H1 (cell line): ENCODE measurements around the gene XCL1. TPM values are rescaled to one million over a fixed set of nuclear protein-coding genes. Genes with fewer than 3 reads are reported as not detected.

Source experiments
- CTCF ChIA-PET: fragments of 300-600 bp; sonication (Branson Sonifier 250); formaldehyde crosslinking; loops from one replicate; lab custom pipeline; 2021; ENCODE audit not compliant: partially characterized antibody; lab: Charles Lee
- POLR2A ChIA-PET: fragments of 300-600 bp; sonication (Branson Sonifier 250); formaldehyde crosslinking; loops from one replicate; lab custom pipeline; 2021; ENCODE audit warnings: inconsistent platforms; ENCODE audit not compliant: partially characterized antibody; lab: Charles Lee
- DNase-seq, 2 experiments: peaks; one replicate each; pipeline versions ENCODE4 v3.0.0 to v3.0.0-alpha.2; 2010 to 2022; ENCODE audit warnings: low spot score in 2 of 2, low read depth in 1 of 2, mixed read lengths in 1 of 2
- FAIRE-seq: peaks from 2 replicates; lab custom pipeline; 2011; peaks lifted over from hg19 to GRCh38; lab: Jason Lieb, UNC
- H2AFZ ChIP-seq: 2 replicates; pipeline ENCODE4 v1.8.1; 2012; ENCODE audit warnings: low read length, inconsistent platforms
- H2AK5ac ChIP-seq: 2 replicates; pipeline ENCODE4 v1.6.1; 2013; ENCODE audit warnings: low read depth, low read length
- H2BK120ac ChIP-seq: replicated peaks from 2 replicates; pipeline ENCODE3; 2013; ENCODE audit warnings: low read depth, low read length, inconsistent platforms
- H2BK12ac ChIP-seq: 2 replicates; pipeline ENCODE4 v1.6.1; 2013; ENCODE audit warnings: low read depth, low read length
- H2BK15ac ChIP-seq: 2 replicates; pipeline ENCODE4 v1.6.1; 2013; ENCODE audit warnings: low read length
- H2BK20ac ChIP-seq: 2 replicates; pipeline ENCODE4 v1.6.1; 2013; ENCODE audit warnings: low read length
- H2BK5ac ChIP-seq: 2 replicates; pipeline ENCODE4 v1.6.1; 2013; ENCODE audit warnings: low read depth, low read length
- H3K14ac ChIP-seq: 2 replicates; pipeline ENCODE4 v1.6.1; 2013; ENCODE audit warnings: inconsistent platforms; ENCODE audit not compliant: insufficient read length
- H3K18ac ChIP-seq: 2 replicates; pipeline ENCODE4 v1.6.1; 2013; ENCODE audit warnings: low read length; ENCODE audit errors: extremely low read depth
- H3K23ac ChIP-seq: 2 replicates; pipeline ENCODE4 v1.6.1; 2013; ENCODE audit warnings: inconsistent platforms; ENCODE audit not compliant: insufficient read length
- H3K23me2 ChIP-seq: 2 replicates; pipeline ENCODE4 v1.6.1; 2013; ENCODE audit warnings: low read depth, low read length
- H3K27ac ChIP-seq: 2 replicates; pipeline ENCODE4 v1.6.1; 2011; ENCODE audit warnings: low read depth, low read length, inconsistent platforms
- H3K27me3 ChIP-seq, 4 experiments: replicated peaks in 1 of 4; 1 replicate in 1 of 4; 2 replicates in 3 of 4; pipeline versions ENCODE4 v1.6.1 to v1.8.1; 2011 to 2013; ENCODE audit warnings: low read length in 3 of 4, mild to moderate bottlenecking in 3 of 4, inconsistent platforms in 2 of 4, mixed read lengths in 2 of 4, moderate library complexity in 1 of 4; ENCODE audit not compliant: control insufficient read depth in 3 of 4, insufficient read depth in 3 of 4; ENCODE audit errors: extremely low read depth in 1 of 4
- H3K36me3 ChIP-seq, 4 experiments: 2 replicates each; pipeline versions ENCODE4 v1.6.1 to v1.8.1; 2011 to 2013; ENCODE audit warnings: mild to moderate bottlenecking in 4 of 4, low read length in 3 of 4, moderate library complexity in 2 of 4, control low read depth in 1 of 4, inconsistent platforms in 1 of 4; ENCODE audit not compliant: insufficient read depth in 4 of 4, control insufficient read depth in 2 of 4
- H3K4ac ChIP-seq: replicated peaks from 2 replicates; pipeline ENCODE3; 2013; ENCODE audit warnings: low read length, low read depth, mixed read lengths, inconsistent platforms; ENCODE audit not compliant: insufficient read length
- H3K4me1 ChIP-seq, 4 experiments: replicated peaks in 1 of 4; 1 replicate in 1 of 4; 2 replicates in 3 of 4; pipeline versions ENCODE4 v1.6.1 to v1.8.1; 2011 to 2013; ENCODE audit warnings: low read length in 3 of 4, inconsistent platforms in 2 of 4, mixed read lengths in 1 of 4; ENCODE audit not compliant: insufficient read depth in 4 of 4, control insufficient read depth in 3 of 4
- H3K4me2 ChIP-seq, 2 experiments: 2 replicates each; pipeline versions ENCODE4 v1.6.1 to v1.8.1; 2011 to 2013; ENCODE audit warnings: low read depth in 2 of 2, low read length in 2 of 2, control low read depth in 1 of 2, inconsistent platforms in 1 of 2, mild to moderate bottlenecking in 1 of 2; ENCODE audit not compliant: insufficient read depth in 1 of 2
- H3K4me3 ChIP-seq, 4 experiments: fragments of 200-600, 300-600 bp in 1 of 4; sonication (generic), shearing (Covaris generic), sonication (Bioruptor Twin) in 1 of 4; 2 replicates each; pipeline versions ENCODE4 v1.5.1 to v1.8.1; 2011 to 2016; ENCODE audit warnings: low read length in 4 of 4, low read depth in 3 of 4, control low read depth in 2 of 4, inconsistent platforms in 2 of 4, mild to moderate bottlenecking in 2 of 4, mixed read lengths in 1 of 4, moderate library complexity in 1 of 4; ENCODE audit not compliant: insufficient read depth in 2 of 4; ENCODE audit errors: extremely low read depth in 1 of 4
- H3K56ac ChIP-seq: replicated peaks from 2 replicates; pipeline ENCODE3; 2013; ENCODE audit warnings: low read depth, mild to moderate bottlenecking, mixed read lengths, low read length, inconsistent platforms; ENCODE audit not compliant: insufficient read length
- H3K79me1 ChIP-seq: 2 replicates; pipeline ENCODE4 v1.6.1; 2013; ENCODE audit warnings: low read depth, low read length, control low read depth
- H3K79me2 ChIP-seq, 2 experiments: 2 replicates each; pipeline versions ENCODE4 v1.6.1 to v1.8.1; 2012 to 2013; ENCODE audit warnings: low read length in 2 of 2, mild to moderate bottlenecking in 2 of 2, inconsistent platforms in 1 of 2; ENCODE audit not compliant: insufficient read depth in 2 of 2, control insufficient read depth in 1 of 2
- H3K9ac ChIP-seq, 4 experiments: replicated peaks in 1 of 4; 1 replicate in 1 of 4; 2 replicates in 3 of 4; pipeline versions ENCODE4 v1.6.1 to v1.8.1; 2011 to 2013; ENCODE audit warnings: low read depth in 3 of 4, low read length in 3 of 4, control low read depth in 2 of 4, mild to moderate bottlenecking in 2 of 4, moderate library complexity in 2 of 4, inconsistent platforms in 1 of 4; ENCODE audit errors: extremely low read depth in 1 of 4
- H3K9me3 ChIP-seq, 2 experiments: 2 replicates each; pipeline versions ENCODE4 v1.6.1 to v1.8.1; 2012 to 2013; ENCODE audit warnings: mild to moderate bottlenecking in 2 of 2, moderate library complexity in 2 of 2, control low read depth in 1 of 2, inconsistent platforms in 1 of 2, low read depth in 1 of 2, low read length in 1 of 2, mixed read lengths in 1 of 2; ENCODE audit not compliant: insufficient read depth in 2 of 2
- H4K20me1 ChIP-seq, 2 experiments: replicated peaks in 1 of 2; 2 replicates each; pipeline versions ENCODE3 to v1.8.1; 2011 to 2013; ENCODE audit warnings: inconsistent platforms in 2 of 2, low read length in 2 of 2, mild to moderate bottlenecking in 1 of 2; ENCODE audit not compliant: insufficient read depth in 2 of 2, control insufficient read depth in 1 of 2
- H4K5ac ChIP-seq: 2 replicates; pipeline ENCODE4 v1.6.1; 2013; ENCODE audit warnings: low read length, low read depth, mixed read lengths, inconsistent platforms; ENCODE audit not compliant: insufficient read length
- H4K8ac ChIP-seq: 2 replicates; pipeline ENCODE4 v1.8.0; 2013; ENCODE audit warnings: mild to moderate bottlenecking, moderate library complexity, low read length, inconsistent platforms; ENCODE audit not compliant: insufficient read depth; ENCODE audit errors: extremely low read depth
- H4K91ac ChIP-seq: replicated peaks from 2 replicates; pipeline ENCODE3; 2013; ENCODE audit warnings: low read length, mixed read lengths, inconsistent platforms; ENCODE audit not compliant: insufficient read length
- ASH2L ChIP-seq: fragments of 200-600, 300-600 bp; sonication (generic); IDR thresholded peaks from one replicate; pipeline ENCODE4 v1.7.1; 2017; ENCODE audit warnings: low read length
- CBX5 ChIP-seq: fragments of 300-800, 300-1000 bp; sonication (generic); IDR thresholded peaks from 2 replicates; pipeline ENCODE4 v1.7.1; 2016; ENCODE audit warnings: antibody characterized with exemption, low read length, low read depth
- CREB1 ChIP-seq: IDR thresholded peaks from 2 replicates; pipeline ENCODE4 v1.6.1; 2012; ENCODE audit warnings: inconsistent platforms
- JUN ChIP-seq: IDR thresholded peaks from 2 replicates; pipeline ENCODE4 v1.6.1; 2011; ENCODE audit warnings: low read depth, mild to moderate bottlenecking, improper control_type of control experiment, low read length
- KDM1A ChIP-seq: fragments of 200-600, 300-600 bp; sonication (generic); IDR thresholded peaks from 2 replicates; pipeline ENCODE4 v1.7.1; 2016; ENCODE audit warnings: mild to moderate bottlenecking, low read length, borderline replicate concordance
- TBP ChIP-seq: IDR thresholded peaks from 2 replicates; pipeline ENCODE4 v1.6.1; 2011; ENCODE audit warnings: low read depth, low read length, improper control_type of control experiment
- WGBS, 2 experiments: shearing (Covaris generic) in 1 of 2; methylation state at CpG; one replicate each; pipeline versions ENCODE4 v1.1.6 to v1.1.7; 2013 to 2015; ENCODE audit warnings: low lambda C conversion rate in 2 of 2, mixed read lengths in 2 of 2, inconsistent platforms in 1 of 2, low coverage in 1 of 2, missing lambda C conversion rate in 1 of 2; ENCODE audit not compliant: insufficient replicate concordance in 2 of 2, insufficient coverage in 1 of 2, insufficient read length in 1 of 2; ENCODE audit errors: extremely low coverage in 1 of 2, missing lambda C conversion rate in 1 of 2; 5-methylcytosine and 5-hydroxymethylcytosine counted together
- polyA plus RNA-seq, 7 experiments: library from polyadenylated mRNA; depleted of rRNA in 3 of 7; stranded (reverse) in 5 of 7; unstranded in 2 of 7; fragments of >200 nt in 5 of 7; fragments of 200-250 nt in 2 of 7; gene quantifications; 1 replicate in 5 of 7; 2 replicates in 1 of 7; 4 replicates in 1 of 7; pipeline versions ENCODE4 v1.2.1 to v1.2.3, GENCODE V29; 2011 to 2013; ENCODE audit warnings: missing spikeins in 2 of 7, mixed read lengths in 2 of 7
- total RNA-seq: library from RNA; stranded (reverse); fragmentation: NEBNext Ultra II Directional; extraction: Animal tissue kit (Norgen Biotek cat#: 25700); gene quantifications from 2 replicates; pipeline ENCODE4 v1.2.1, GENCODE V29; 2021

The XCL1 gene
- total and polyA plus RNA-seq, 2 of the 8 experiments (the other 6 are each of a cell fraction or from before 2014, with no cell fraction given): 0.39 to 0.63 TPM

DNA sequence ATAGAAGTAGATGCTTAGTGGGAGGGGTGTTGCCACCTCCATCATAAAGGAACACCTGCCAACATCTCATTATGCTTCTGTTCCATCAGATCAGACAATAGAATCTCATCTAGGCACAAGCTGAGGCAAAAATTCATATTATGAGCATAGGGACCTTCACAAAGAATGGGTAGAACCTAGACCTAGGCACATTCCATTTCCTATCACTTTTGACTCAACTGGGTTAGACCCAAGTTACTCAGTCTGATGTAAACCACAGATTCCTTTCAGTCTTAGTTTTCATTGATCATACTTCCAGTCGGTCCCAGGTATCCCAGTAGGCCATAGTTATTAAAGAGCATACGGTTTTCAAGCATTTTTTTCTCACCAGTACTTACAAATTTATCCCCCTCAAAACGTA is 21.7 kb downstream of the XCL1 start:
- no peak overlapping the region for H2BK12ac ChIP-seq
- H4K8ac ChIP-seq: no peak overlapping the region
- H4K91ac ChIP-seq: no peak overlapping the region
- H2AFZ ChIP-seq: no peak overlapping the region
- no peak overlapping the region for H2AK5ac ChIP-seq
- no peak overlapping the region for H3K27ac ChIP-seq
- no peak overlapping the region for H3K23ac ChIP-seq
- no peaks in the 10 kb centered on the region for H3K9me3 ChIP-seq
- H2BK15ac ChIP-seq: no peak overlapping the region
- H3K4me2 ChIP-seq: no peak overlapping the region
- H3K4me3 ChIP-seq: no peak overlapping the region
- H3K79me1 ChIP-seq: no peaks in the 10 kb centered on the region
- no peak overlapping the region for H4K5ac ChIP-seq
- DNase-seq (no peak), FAIRE-seq (no peak)
- H4K20me1 ChIP-seq: no peaks in the 10 kb centered on the region
- H3K9ac ChIP-seq: no peak overlapping the region
- CTCF ChIA-PET: interaction anchor here (1.3 kb wide), 1 partner anchor 166 kb away, joined by 4 read pairs; no protein-coding TSS in a partner anchor
- no peaks in the 10 kb centered on the region for H3K36me3 ChIP-seq
- no peak overlapping the region for H3K14ac ChIP-seq
- no peak overlapping the region for H2BK120ac ChIP-seq
- H3K79me2 ChIP-seq: no peaks in the 10 kb centered on the region
- no peak overlapping the region for H3K18ac ChIP-seq
- POLR2A ChIA-PET: no interaction called here
- 65% methylated on average over 3 of the region's 3 CpGs; no CpG with 5 or more reads in 1 of the 2 experiments for WGBS, 2 experiments
- no peak overlapping the region for H3K4ac ChIP-seq
- no peak overlapping the region for H2BK20ac ChIP-seq
- no peak overlapping the region for H2BK5ac ChIP-seq
- no peaks in the 10 kb centered on the region for H3K23me2 ChIP-seq
- no peaks in the 10 kb centered on the region for H3K4me1 ChIP-seq
- H3K27me3 ChIP-seq: no peaks in the 10 kb centered on the region
- H3K56ac ChIP-seq: no peak overlapping the region
- TF ChIP-seq CREB1 (no peak), KDM1A (no peak), TBP (no peak), ASH2L (no peak), CBX5 (no peak), JUN (no peak)
